ENCODE results near the gene ABLIM1.

ABLIM1 gene

GRCh38 chr10:114501650-114502049 lies 156.4 kb downstream of the ABLIM1 start:
- Histone ChIP-seq H3K27ac (no peak overlapping the region), H3K4me3 (no peak overlapping the region)
- TF ChIP-seq, protein P1, sequence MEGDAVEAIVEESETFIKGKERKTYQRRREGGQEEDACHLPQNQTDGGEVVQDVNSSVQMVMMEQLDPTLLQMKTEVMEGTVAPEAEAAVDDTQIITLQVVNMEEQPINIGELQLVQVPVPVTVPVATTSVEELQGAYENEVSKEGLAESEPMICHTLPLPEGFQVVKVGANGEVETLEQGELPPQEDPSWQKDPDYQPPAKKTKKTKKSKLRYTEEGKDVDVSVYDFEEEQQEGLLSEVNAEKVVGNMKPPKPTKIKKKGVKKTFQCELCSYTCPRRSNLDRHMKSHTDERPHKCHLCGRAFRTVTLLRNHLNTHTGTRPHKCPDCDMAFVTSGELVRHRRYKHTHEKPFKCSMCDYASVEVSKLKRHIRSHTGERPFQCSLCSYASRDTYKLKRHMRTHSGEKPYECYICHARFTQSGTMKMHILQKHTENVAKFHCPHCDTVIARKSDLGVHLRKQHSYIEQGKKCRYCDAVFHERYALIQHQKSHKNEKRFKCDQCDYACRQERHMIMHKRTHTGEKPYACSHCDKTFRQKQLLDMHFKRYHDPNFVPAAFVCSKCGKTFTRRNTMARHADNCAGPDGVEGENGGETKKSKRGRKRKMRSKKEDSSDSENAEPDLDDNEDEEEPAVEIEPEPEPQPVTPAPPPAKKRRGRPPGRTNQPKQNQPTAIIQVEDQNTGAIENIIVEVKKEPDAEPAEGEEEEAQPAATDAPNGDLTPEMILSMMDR (IDR thresholded peaks at IDR 0.05), result no peak
- no peak for DNase-seq (ENCODE audit: low spot score)

DNA sequence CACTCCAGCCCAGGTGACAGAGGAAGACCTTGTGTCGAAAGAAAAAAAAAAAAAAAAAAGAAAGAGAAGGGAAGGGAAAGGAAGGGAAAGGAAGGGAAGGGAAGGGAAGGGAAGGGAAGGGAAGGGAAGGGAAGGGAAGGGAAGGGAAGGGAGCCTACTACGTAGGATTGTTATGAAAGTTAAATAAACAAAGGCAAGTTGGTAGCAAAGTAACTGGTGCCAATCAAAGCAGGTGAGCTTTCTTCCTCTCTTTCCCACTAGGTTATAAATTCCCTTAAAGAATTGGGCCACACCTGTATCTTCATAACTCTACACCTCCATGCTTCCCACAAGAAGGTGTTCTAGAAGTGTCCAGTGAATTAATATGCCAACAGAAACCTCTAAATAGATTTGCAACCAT lies 157.4 kb downstream of the ABLIM1 start:
- TF ChIP-seq, protein P1 (IDR thresholded peaks at IDR 0.05), result no peak
- no peak for DNase-seq (ENCODE audit: low spot score)
- Histone ChIP-seq H3K4me3 (no peak overlapping the region), H3K27ac (no peak overlapping the region)

GRCh38 chr10:114499630-114500190 lies 158.4 kb downstream of the ABLIM1 start:
- H3K27ac ChIP-seq, result no peak overlapping the region
- no peak overlapping the region for H3K4me3 ChIP-seq
- TF ChIP-seq, protein P1 (IDR thresholded peaks at IDR 0.05), result no peak
- no peak for DNase-seq (ENCODE audit: low spot score)

GRCh38 chr10:114499116-114499515 lies 159.0 kb downstream of the ABLIM1 start:
- DNase-seq (ENCODE audit: low spot score), result no peak
- Histone ChIP-seq H3K27ac (no peak overlapping the region), H3K4me3 (no peak overlapping the region)
- TF ChIP-seq, protein P1 (IDR thresholded peaks at IDR 0.05), result no peak

- no peak overlapping the region for H3K4me3 ChIP-seq
- TF ChIP-seq, protein P1 (IDR thresholded peaks at IDR 0.05), result no peak
Observed at GRCh38 chr10:114498413-114499111, 159.5 kb downstream of the ABLIM1 start.

GRCh38 chr10:114495303-114495702 lies 162.8 kb downstream of the ABLIM1 start:
- DNase-seq (ENCODE audit: low spot score), result no peak
- no peak overlapping the region for H3K27ac ChIP-seq
- TF ChIP-seq, protein P1 (IDR thresholded peaks at IDR 0.05), result no peak
- H3K4me3 ChIP-seq, result no peak overlapping the region

More at GRCh38 chr10:114498413-114499111, 159.5 kb downstream of the ABLIM1 start:
- no peak for DNase-seq (ENCODE audit: low spot score)
- no peak overlapping the region for H3K27ac ChIP-seq

All from coronary artery (tissue), 2 donors.